K562 (cell line): ENCODE data around the gene MBD3. TPM values are rescaled to one million over a fixed set of nuclear protein-coding genes. Genes with fewer than 3 reads are reported as not detected.

Experiments used
- ATF2 ChIP-seq: sonication (generic); formaldehyde crosslinking; IDR thresholded peaks from 2 replicates; pipeline ENCODE4 v1.8.1; 2022; ENCODE audit warnings: missing genetic modification reagents
- C11orf30 ChIP-seq: fragments of 450-650 bp; IDR thresholded peaks from 2 replicates; pipeline ENCODE4 v1.6.1; 2016; ENCODE audit warnings: low read depth, mild to moderate bottlenecking
- CBX3 ChIP-seq, 2 experiments: IDR thresholded peaks; 1 replicate in 1 of 2; 2 replicates in 1 of 2; pipeline ENCODE4 v1.6.1; 2012; ENCODE audit warnings: inconsistent platforms in 2 of 2, low read length in 2 of 2, borderline replicate concordance in 1 of 2, control low read depth in 1 of 2
- CC2D1A ChIP-seq: fragments of 450-650 bp; IDR thresholded peaks from 2 replicates; pipeline ENCODE4 v1.6.1; 2017; ENCODE audit warnings: mild to moderate bottlenecking
- CHD2 ChIP-seq: IDR thresholded peaks from 2 replicates; pipeline ENCODE4 v1.6.1; 2011; ENCODE audit warnings: low read depth, low read length
- CUX1 ChIP-seq: fragments of 200-800 bp; sonication (Bioruptor generic); IDR thresholded peaks from 2 replicates; pipeline ENCODE4 v1.6.1; 2016; ENCODE audit warnings: missing genetic modification characterization, missing compliant biosample characterization
- E2F1 ChIP-seq: sonication (generic); formaldehyde crosslinking; IDR thresholded peaks from 2 replicates; pipeline ENCODE4 v1.8.1; 2023; ENCODE audit warnings: mild to moderate bottlenecking, missing genetic modification reagents, moderate library complexity
- EP300 ChIP-seq: IDR thresholded peaks from 2 replicates; pipeline ENCODE4 v1.6.1; 2012; ENCODE audit warnings: low read length, improper control_type of control experiment
- FOXJ2 ChIP-seq: fragments of 200-800 bp; sonication (Bioruptor generic); IDR thresholded peaks from 2 replicates; pipeline ENCODE4 v1.6.1; 2016; ENCODE audit warnings: missing genetic modification characterization, missing compliant biosample characterization
- FUS ChIP-seq: fragments of 200-400 bp; formaldehyde crosslinking; optimal IDR thresholded peaks from 2 replicates; pipeline ENCODE3; 2017; ENCODE audit warnings: low read depth, low read length
- GATAD2A ChIP-seq: fragments of 450-650 bp; IDR thresholded peaks from 2 replicates; pipeline ENCODE4 v1.6.1; 2017
- HDAC6 ChIP-seq: IDR thresholded peaks from 2 replicates; pipeline ENCODE4 v1.6.1; 2012; ENCODE audit warnings: low read depth, mild to moderate bottlenecking, control low read depth, inconsistent platforms, low read length, moderate library complexity
- KDM5B ChIP-seq: fragments of 200-600 bp; sonication (generic); IDR thresholded peaks from 2 replicates; pipeline ENCODE4 v1.6.1; 2012; ENCODE audit warnings: low read depth, mild to moderate bottlenecking, moderate library complexity, low read length, control low read depth, inconsistent platforms; ENCODE audit not compliant: insufficient replicate concordance
- POLR2H ChIP-seq: IDR thresholded peaks from 2 replicates; pipeline ENCODE4 v1.6.1; 2016; ENCODE audit warnings: missing genetic modification characterization, low read depth, mild to moderate bottlenecking, control low read depth, missing compliant biosample characterization, moderate library complexity
- PYGO2 ChIP-seq: fragments of 450-650 bp; IDR thresholded peaks from 2 replicates; pipeline ENCODE4 v1.6.1; 2016; ENCODE audit warnings: mild to moderate bottlenecking, missing genetic modification characterization, moderate library complexity, missing compliant biosample characterization
- RHOXF2B ChIP-seq: fragments of 250-450 bp; sonication (Bioruptor Pico); conservative IDR thresholded peaks from 2 replicates; pipeline ENCODE4 v1.5.1; 2021
- TAF15 ChIP-seq: fragments of 200-400 bp; formaldehyde crosslinking; IDR thresholded peaks from 2 replicates; pipeline ENCODE4 v1.6.1; 2017; ENCODE audit warnings: mild to moderate bottlenecking, low read depth, low read length, moderate library complexity
- THRAP3 ChIP-seq: fragments of 450-650 bp; IDR thresholded peaks from 2 replicates; pipeline ENCODE4 v1.6.1; 2016; ENCODE audit warnings: mild to moderate bottlenecking, inconsistent platforms, borderline replicate concordance
- ZBTB2 ChIP-seq: fragments of 450-650 bp; IDR thresholded peaks from 2 replicates; pipeline ENCODE4 v1.6.1; 2016; ENCODE audit warnings: antibody characterized with exemption
- ZBTB7A ChIP-seq: IDR thresholded peaks from 2 replicates; pipeline ENCODE4 v1.6.1; 2011; ENCODE audit warnings: low read depth, mild to moderate bottlenecking, low read length, moderate library complexity, borderline replicate concordance; ENCODE audit not compliant: control insufficient read depth
- ZNF766 ChIP-seq: fragments of 200-800 bp; sonication (Bioruptor generic); conservative IDR thresholded peaks from 2 replicates; pipeline ENCODE4 v1.6.1; 2016; ENCODE audit warnings: missing genetic modification characterization, missing compliant biosample characterization
- polyA plus RNA-seq, 8 experiments: library from polyadenylated mRNA; depleted of rRNA in 4 of 8; stranded (reverse) in 5 of 8; unstranded in 3 of 8; fragments of >200 nt; fragmentation: Nextera tagmentation in 2 of 8; fragmentation: Illumina TruSeq in 1 of 8; extraction: Ambion mirVana in 2 of 8; extraction: Trizol in 1 of 8; gene quantifications; 2 replicates each; pipeline versions ENCODE4 v1.2.1 to v1.2.3, GENCODE V29; 2011 to 2014; ENCODE audit warnings: inconsistent platforms in 1 of 8, missing spikeins in 1 of 8
- total RNA-seq, 7 experiments: library from RNA; depleted of rRNA in 6 of 7; stranded (reverse); fragments of >200 nt in 6 of 7; fragmentation: Illumina TruSeq in 2 of 7; extraction: Trizol in 2 of 7; gene quantifications; 2 replicates each; pipeline versions ENCODE4 v1.2.1 to v1.2.3, GENCODE V29; 2011 to 2021; ENCODE audit warnings: low replicate concordance in 1 of 7

Gene MBD3
- total and polyA plus RNA-seq, 9 of the 15 experiments (the other 6 are each of a cell fraction or from before 2014, with no cell fraction given): 0.24 to 137 (median 30.9) TPM

- TF ChIP-seq CBX3 (IDR thresholded peaks at IDR 0.05; ENCODE audit: borderline replicate concordance in 1 of 2, low read length in 2 of 2): peak in 1 of 2 experiments; percentile 61; a peak in 1 of 3 replicates
- no peak for TF ChIP-seq C11orf30
- TF ChIP-seq RHOXF2B (CRISPR knock-in tag): no peak
- TF ChIP-seq KDM5B: no peak
- TF ChIP-seq CHD2: no peak
- no peak for TF ChIP-seq ATF2 (CRISPR knock-in tag)
- TF ChIP-seq CUX1 (CRISPR knock-in tag): no peak
- 0 out of 2 replicates have a peak, but pooled peaks have one; percentile 25 for TF ChIP-seq ZBTB2
- TF ChIP-seq EP300: no peak
- TF ChIP-seq HDAC6: no peak
- peak; percentile 40; the same call in 1 of the 2 replicates for TF ChIP-seq GATAD2A
- no peak for TF ChIP-seq FUS
- no peak for TF ChIP-seq POLR2H (tag)
- peak; percentile 79 for TF ChIP-seq ZBTB7A
- no peak for TF ChIP-seq ZNF766 (CRISPR knock-in tag)
- no peak for TF ChIP-seq E2F1 (CRISPR knock-in tag)
- TF ChIP-seq FOXJ2: no peak
- no peak for TF ChIP-seq PYGO2 (tag)
- TF ChIP-seq THRAP3: peak; percentile 59; the same call in 1 of the 2 replicates
- TF ChIP-seq TAF15: no peak
- peak; percentile 47; the same call in 1 of the 2 replicates for TF ChIP-seq CC2D1A
Observed at GRCh38 chr19:1624458-1624857, 31.8 kb upstream of the MBD3 start (continued).
